ENCODE data around the gene SLC16A14. TPM values are rescaled to one million over a fixed set of nuclear protein-coding genes. Genes with fewer than 3 reads are reported as not detected.
A peak's percentile ranks its signal among the peaks of the same experiment; 100 is the strongest.
"Not testable (repeated sequence)": the region's sequence is repeated elsewhere in the genome, so short reads cannot be mapped to it uniquely, and the experiment has no call there.

SLC16A14 gene
- 1.9 TPM for polyA plus RNA-seq
- long read RNA-seq, donor 1, result 0 reads
- long read RNA-seq, donor 2, result 0 reads
- long read RNA-seq, donor 3, result 0 reads
- long read RNA-seq, donor 4, result 0 reads
- long read RNA-seq, donor 5, full-length matches to known transcripts, result 1 of 1 reads
- long read RNA-seq, donor 5, partial matches to known transcripts, result 0 of 1 reads
- long read RNA-seq, donor 5, other reads (novel, unspliced or antisense), result 0 of 1 reads
- long read RNA-seq, donor 6, result 0 reads
- long read RNA-seq, donor 7, partial matches to known transcripts, result 0 of 2 reads
- long read RNA-seq, donor 7, other reads (novel, unspliced or antisense), result 0 of 2 reads
- long read RNA-seq, donor 8, full-length matches to known transcripts, result 3 of 3 reads
- long read RNA-seq, donor 8, partial matches to known transcripts, result 0 of 3 reads
- long read RNA-seq, donor 8, other reads (novel, unspliced or antisense), result 0 of 3 reads
- long read RNA-seq, donor 9, result 0 reads
- long read RNA-seq, donor 10, partial matches to known transcripts, result 0 of 1 reads
- long read RNA-seq, donor 10, other reads (novel, unspliced or antisense), result 0 of 1 reads
- long read RNA-seq, donor 11, partial matches to known transcripts, result 0 of 1 reads
- long read RNA-seq, donor 11, other reads (novel, unspliced or antisense), result 0 of 1 reads

GRCh38 chr2:230068651-230069055 is at the start of gene SLC16A14:
SLC16A14 (minus strand) TSS chr2:230068924; CDS start chr2:230059352, 9,572 bp downstream.
- peak in 1 of 2 donors; percentile 74 for DNase-seq
- Histone ChIP-seq H3K4me3 (ENCODE audit: low read length) (peak within 1 kb of the TSS; percentile 59), H3K27ac (ENCODE audit: low read length) (no peak within 1 kb of the TSS), H3K9me3 (ENCODE audit: control insufficient read depth, low read depth, low read length) (peaks cover 4% of the 10 kb centered on the region), H3K27me3 (ENCODE audit: control insufficient read depth, insufficient read depth, low read length) (peaks cover 18% of the 10 kb centered on the region), H3K4me1 (ENCODE audit: control insufficient read depth, insufficient read depth, low read length) (peaks cover 7% of the 10 kb centered on the region), H3K36me3 (ENCODE audit: control insufficient read depth, insufficient read depth, low read length) (no peaks in the 10 kb centered on the region)
- no CpG with 5 or more reads among the region's 24 CpGs for WGBS (ENCODE audit: insufficient coverage, low lambda C conversion rate)

DNA sequence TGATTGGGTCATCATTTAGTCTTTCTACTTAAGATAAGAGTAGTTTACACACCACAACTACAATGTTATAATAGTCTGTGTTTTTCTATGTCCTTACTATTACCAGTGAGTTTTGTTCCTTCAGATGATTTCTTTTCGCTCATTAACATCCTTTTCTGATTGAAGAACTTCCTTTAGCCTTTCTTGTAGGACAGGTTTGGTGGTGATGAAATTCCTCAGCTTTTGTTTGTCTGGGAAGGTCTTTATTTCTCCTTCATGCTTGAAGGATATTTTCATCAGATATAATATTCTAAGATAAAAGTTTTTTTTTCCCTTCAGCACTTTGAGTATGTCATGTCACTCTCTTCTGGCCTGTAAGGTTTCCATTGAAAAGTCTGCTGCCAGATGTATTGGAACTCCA is 38.0 kb upstream of the SLC16A14 start:
- Histone ChIP-seq H3K9me3 (ENCODE audit: control insufficient read depth, low read depth, low read length) (no peaks in the 10 kb centered on the region), H3K27me3 (ENCODE audit: control insufficient read depth, insufficient read depth, low read length) (no peaks in the 10 kb centered on the region), H3K27ac (ENCODE audit: low read length) (no peak overlapping the region), H3K36me3 (ENCODE audit: control insufficient read depth, insufficient read depth, low read length) (no peaks in the 10 kb centered on the region), H3K4me1 (ENCODE audit: control insufficient read depth, insufficient read depth, low read length) (no peaks in the 10 kb centered on the region), H3K4me3 (ENCODE audit: low read length) (no peak overlapping the region)
- DNase-seq, result no peak
- 43% methylated on average over 1 of the region's 1 CpG for WGBS (ENCODE audit: insufficient coverage, low lambda C conversion rate)

GRCh38 chr2:230101967-230102366 is 33.2 kb upstream of the SLC16A14 start:
- not testable (repeated sequence) for H3K27ac ChIP-seq (ENCODE audit: low read length); H3K4me3 ChIP-seq (ENCODE audit: low read length); H3K9me3 ChIP-seq (ENCODE audit: control insufficient read depth, low read depth, low read length); H3K4me1 ChIP-seq (ENCODE audit: control insufficient read depth, insufficient read depth, low read length); H3K27me3 ChIP-seq (ENCODE audit: control insufficient read depth, insufficient read depth, low read length); DNase-seq; H3K36me3 ChIP-seq (ENCODE audit: control insufficient read depth, insufficient read depth, low read length)
- no CpG with 5 or more reads among the region's 2 CpGs for WGBS (ENCODE audit: insufficient coverage, low lambda C conversion rate)

DNA sequence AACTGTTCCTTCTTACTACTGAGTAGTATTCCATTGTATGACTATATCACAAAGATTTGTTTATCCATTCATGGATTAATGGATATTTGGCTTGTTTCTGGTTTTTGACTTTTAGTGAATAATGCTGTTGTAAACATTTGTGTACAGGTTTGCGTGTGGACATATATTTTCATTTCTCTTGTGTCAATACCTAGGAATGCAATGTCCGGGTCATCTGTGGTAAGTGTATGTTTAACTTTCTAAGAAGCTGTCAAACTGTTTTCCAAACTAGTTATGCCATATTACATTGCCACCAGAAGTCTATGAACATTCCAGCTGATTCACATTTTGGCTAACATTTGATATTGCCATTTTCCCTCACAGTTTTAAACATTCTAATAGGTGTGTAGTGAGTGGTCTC is 29.1 kb upstream of the SLC16A14 start:
- H3K27ac ChIP-seq (ENCODE audit: low read length), result no peak overlapping the region
- H3K4me1 ChIP-seq (ENCODE audit: control insufficient read depth, insufficient read depth, low read length), result no peaks in the 10 kb centered on the region

GRCh38 chr2:230097424-230097823 is 28.7 kb upstream of the SLC16A14 start:
- 80% methylated on average over 1 of the region's 3 CpGs for WGBS (ENCODE audit: insufficient coverage, low lambda C conversion rate)
- no peaks in the 10 kb centered on the region for H3K9me3 ChIP-seq (ENCODE audit: control insufficient read depth, low read depth, low read length)
- no peaks in the 10 kb centered on the region for H3K27me3 ChIP-seq (ENCODE audit: control insufficient read depth, insufficient read depth, low read length)

More for the DNA sequence above, 29.1 kb upstream of the SLC16A14 start:
- Histone ChIP-seq H3K4me3 (ENCODE audit: low read length) (no peak overlapping the region), H3K9me3 (ENCODE audit: control insufficient read depth, low read depth, low read length) (no peaks in the 10 kb centered on the region), H3K27me3 (ENCODE audit: control insufficient read depth, insufficient read depth, low read length) (no peaks in the 10 kb centered on the region), H3K36me3 (ENCODE audit: control insufficient read depth, insufficient read depth, low read length) (no peaks in the 10 kb centered on the region)
- WGBS (ENCODE audit: insufficient coverage, low lambda C conversion rate), result 80% methylated on average over 2 of the region's 2 CpGs
- DNase-seq, result no peak

DNA sequence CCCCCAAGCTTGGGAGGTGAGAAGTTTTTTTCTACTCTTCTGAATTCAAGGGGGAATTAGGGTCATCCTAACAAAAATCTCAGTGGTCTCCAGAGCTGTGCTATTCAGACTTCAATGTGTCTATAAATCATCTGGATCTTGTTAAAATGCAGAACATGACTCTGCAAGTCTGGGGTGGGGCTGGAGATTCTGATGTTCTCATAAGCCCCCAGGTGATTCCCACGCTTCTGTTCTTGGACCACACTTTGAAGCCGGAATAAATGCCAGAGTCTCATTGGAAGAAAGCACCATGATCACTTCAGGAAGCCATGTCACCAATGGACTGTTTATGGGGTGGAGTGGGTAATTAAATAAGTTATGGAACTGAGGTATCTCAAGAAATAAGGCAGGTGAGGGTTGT is 22.2 kb upstream of the SLC16A14 start:
- Histone ChIP-seq H3K27ac (ENCODE audit: low read length) (no peak overlapping the region), H3K4me3 (ENCODE audit: low read length) (no peak overlapping the region), H3K9me3 (ENCODE audit: control insufficient read depth, low read depth, low read length) (no peaks in the 10 kb centered on the region), H3K36me3 (ENCODE audit: control insufficient read depth, insufficient read depth, low read length) (no peaks in the 10 kb centered on the region), H3K27me3 (ENCODE audit: control insufficient read depth, insufficient read depth, low read length) (no peaks in the 10 kb centered on the region), H3K4me1 (ENCODE audit: control insufficient read depth, insufficient read depth, low read length) (no peaks in the 10 kb centered on the region)
- no peak for DNase-seq
- no CpG with 5 or more reads among the region's 2 CpGs for WGBS (ENCODE audit: insufficient coverage, low lambda C conversion rate)

More at GRCh38 chr2:230097424-230097823, 28.7 kb upstream of the SLC16A14 start:
- Histone ChIP-seq H3K36me3 (ENCODE audit: control insufficient read depth, insufficient read depth, low read length) (no peaks in the 10 kb centered on the region), H3K4me3 (ENCODE audit: low read length) (no peak overlapping the region), H3K4me1 (ENCODE audit: control insufficient read depth, insufficient read depth, low read length) (no peaks in the 10 kb centered on the region), H3K27ac (ENCODE audit: low read length) (no peak overlapping the region)
- no peak for DNase-seq

DNA sequence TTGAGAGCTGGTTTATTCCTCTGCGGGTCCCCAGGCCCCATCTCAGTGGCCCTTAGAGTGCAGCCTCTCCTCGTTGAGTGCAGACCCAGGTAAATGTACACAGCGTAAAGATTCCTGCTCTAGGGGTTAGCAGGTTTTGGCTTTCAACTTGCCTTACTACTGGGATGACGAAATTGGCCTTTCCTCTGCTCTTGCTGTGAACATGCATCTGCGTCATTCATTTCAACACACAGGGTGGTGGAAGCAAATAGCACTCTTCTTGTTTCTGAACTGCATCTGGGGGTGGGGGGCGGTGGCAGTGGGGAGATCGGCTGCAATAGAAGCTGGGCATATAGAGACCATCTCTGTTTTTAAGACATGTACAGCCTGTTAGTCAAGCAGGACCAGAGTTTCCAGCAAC is 16.5 kb upstream of the SLC16A14 start:
- no peak overlapping the region for H3K27ac ChIP-seq (ENCODE audit: low read length)

DNA sequence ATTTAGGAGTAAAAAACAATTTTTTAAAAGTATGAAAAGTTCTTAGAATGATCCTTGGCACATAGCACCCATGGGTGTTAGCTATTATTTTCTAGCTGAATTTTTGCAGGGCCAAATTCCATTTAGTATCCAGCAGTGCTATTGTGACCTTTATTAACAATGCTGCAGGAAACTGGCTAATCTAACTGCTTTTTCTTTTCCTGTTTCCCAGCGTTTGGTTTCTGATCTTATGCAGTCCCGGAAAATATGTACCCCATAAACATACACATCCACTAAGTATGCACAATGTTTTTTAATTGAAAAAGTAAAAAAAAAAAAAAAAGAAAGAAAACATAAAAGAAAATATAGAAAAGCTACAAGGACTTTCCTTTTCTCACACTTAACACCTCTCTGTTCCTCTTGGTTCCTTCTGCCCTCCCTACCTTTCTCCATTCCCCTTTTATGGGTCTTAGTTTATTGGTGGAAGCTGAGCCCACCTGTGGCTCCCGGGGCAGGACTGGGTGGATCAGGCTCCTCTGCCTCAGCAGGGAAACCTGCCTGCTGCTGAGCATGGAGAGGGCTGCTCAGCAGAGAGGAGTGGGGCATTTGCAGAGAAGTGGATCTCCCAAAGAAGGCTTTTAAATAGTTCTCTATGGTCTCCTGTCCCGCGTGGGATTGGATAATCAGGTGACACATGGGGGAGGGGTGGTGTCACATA is 9.3 kb upstream of the SLC16A14 start:
- no peaks in the 10 kb centered on the region for H3K4me1 ChIP-seq (ENCODE audit: control insufficient read depth, insufficient read depth, low read length)
- no peak overlapping the region for H3K4me3 ChIP-seq (ENCODE audit: low read length)
- no peaks in the 10 kb centered on the region for H3K27me3 ChIP-seq (ENCODE audit: control insufficient read depth, insufficient read depth, low read length)
- no peaks in the 10 kb centered on the region for H3K9me3 ChIP-seq (ENCODE audit: control insufficient read depth, low read depth, low read length)
- 40% methylated on average over 1 of the region's 5 CpGs for WGBS (ENCODE audit: insufficient coverage, low lambda C conversion rate)
- H3K27ac ChIP-seq (ENCODE audit: low read length), result no peak overlapping the region
- H3K36me3 ChIP-seq (ENCODE audit: control insufficient read depth, insufficient read depth, low read length), result no peaks in the 10 kb centered on the region
- DNase-seq, result no peak

More for the DNA sequence above, 16.5 kb upstream of the SLC16A14 start:
- Histone ChIP-seq H3K27me3 (ENCODE audit: control insufficient read depth, insufficient read depth, low read length) (no peaks in the 10 kb centered on the region), H3K4me1 (ENCODE audit: control insufficient read depth, insufficient read depth, low read length) (no peaks in the 10 kb centered on the region), H3K9me3 (ENCODE audit: control insufficient read depth, low read depth, low read length) (no peaks in the 10 kb centered on the region), H3K4me3 (ENCODE audit: low read length) (no peak overlapping the region), H3K36me3 (ENCODE audit: control insufficient read depth, insufficient read depth, low read length) (no peaks in the 10 kb centered on the region)
- 80% methylated on average over 2 of the region's 7 CpGs for WGBS (ENCODE audit: insufficient coverage, low lambda C conversion rate)
- DNase-seq, result no peak

DNA sequence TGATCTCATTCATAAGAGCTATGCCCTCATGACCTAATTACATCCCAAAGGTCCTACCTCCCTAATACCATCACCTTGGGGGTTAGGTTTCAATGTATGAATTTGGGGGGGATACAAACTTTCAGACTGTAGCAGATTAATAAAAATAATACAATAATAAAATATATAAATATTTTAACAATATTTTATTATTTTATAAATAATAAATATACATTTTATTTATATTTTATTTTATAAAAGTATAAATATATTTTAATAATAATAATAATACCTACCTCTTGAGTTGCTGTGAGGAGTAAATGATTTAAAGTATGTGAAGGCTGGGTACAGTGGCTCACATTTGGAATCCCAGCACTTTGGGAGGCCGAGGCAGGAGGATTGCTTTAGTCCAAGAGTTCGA is 8.1 kb upstream of the SLC16A14 start:
- H3K27ac ChIP-seq (ENCODE audit: low read length), result no peak overlapping the region
- no peaks in the 10 kb centered on the region for H3K9me3 ChIP-seq (ENCODE audit: control insufficient read depth, low read depth, low read length)
- DNase-seq, result no peak
- no peak overlapping the region for H3K4me3 ChIP-seq (ENCODE audit: low read length)
- H3K4me1 ChIP-seq (ENCODE audit: control insufficient read depth, insufficient read depth, low read length), result no peaks in the 10 kb centered on the region
- H3K36me3 ChIP-seq (ENCODE audit: control insufficient read depth, insufficient read depth, low read length), result no peaks in the 10 kb centered on the region
- no CpG with 5 or more reads among the region's 2 CpGs for WGBS (ENCODE audit: insufficient coverage, low lambda C conversion rate)
- no peaks in the 10 kb centered on the region for H3K27me3 ChIP-seq (ENCODE audit: control insufficient read depth, insufficient read depth, low read length)

DNA sequence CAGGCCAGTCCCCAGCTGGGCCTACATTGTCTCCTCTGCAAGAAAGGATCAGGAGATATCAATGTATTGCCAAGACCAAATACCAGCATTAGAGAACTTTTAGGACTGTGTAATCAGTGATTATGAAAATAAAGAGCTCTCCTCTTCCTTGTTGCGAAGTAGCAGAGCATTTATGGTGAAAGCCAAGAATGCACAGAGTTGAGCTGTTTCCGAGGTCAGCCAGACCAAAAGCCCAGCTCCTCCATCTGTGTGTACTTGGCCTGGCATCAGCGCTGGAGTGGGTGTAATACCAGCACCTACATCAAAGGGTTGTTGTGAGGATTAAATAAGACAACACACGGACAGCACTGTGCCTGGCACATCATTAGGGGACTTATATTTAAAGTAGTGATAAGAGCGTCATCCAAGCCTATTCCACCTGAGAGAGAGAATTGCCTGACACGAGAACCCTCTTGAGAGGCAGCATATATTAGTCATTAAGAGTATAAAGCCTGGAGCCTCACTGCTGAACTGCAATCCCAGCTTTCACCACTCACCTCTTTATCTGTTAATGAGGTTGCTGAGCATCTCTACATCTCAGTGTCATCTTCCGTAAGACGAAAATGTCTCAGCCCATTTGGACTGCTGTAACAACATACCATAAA is 7.4 kb upstream of the SLC16A14 start:
- Histone ChIP-seq H3K27me3 (ENCODE audit: control insufficient read depth, insufficient read depth, low read length) (no peaks in the 10 kb centered on the region), H3K4me3 (ENCODE audit: low read length) (no peak overlapping the region), H3K27ac (ENCODE audit: low read length) (no peak overlapping the region), H3K4me1 (ENCODE audit: control insufficient read depth, insufficient read depth, low read length) (no peaks in the 10 kb centered on the region), H3K9me3 (ENCODE audit: control insufficient read depth, low read depth, low read length) (no peaks in the 10 kb centered on the region), H3K36me3 (ENCODE audit: control insufficient read depth, insufficient read depth, low read length) (no peaks in the 10 kb centered on the region)
- DNase-seq, result no peak
- no CpG with 5 or more reads among the region's 8 CpGs for WGBS (ENCODE audit: insufficient coverage, low lambda C conversion rate)
